NCI-H446 treated with DMSO at 0.1 percent for 48 hours (cell line): Measurements from ENCODE around the gene CEP350.
"Not testable (repeated sequence)": the region's sequence is repeated elsewhere in the genome, so short reads cannot be mapped to it uniquely, and the experiment has no call there.

Experiments used
- DNase-seq: peaks from one replicate; lab custom pipeline; 2025; lab: John Stamatoyannopoulos, UW

The CEP350 gene

DNA sequence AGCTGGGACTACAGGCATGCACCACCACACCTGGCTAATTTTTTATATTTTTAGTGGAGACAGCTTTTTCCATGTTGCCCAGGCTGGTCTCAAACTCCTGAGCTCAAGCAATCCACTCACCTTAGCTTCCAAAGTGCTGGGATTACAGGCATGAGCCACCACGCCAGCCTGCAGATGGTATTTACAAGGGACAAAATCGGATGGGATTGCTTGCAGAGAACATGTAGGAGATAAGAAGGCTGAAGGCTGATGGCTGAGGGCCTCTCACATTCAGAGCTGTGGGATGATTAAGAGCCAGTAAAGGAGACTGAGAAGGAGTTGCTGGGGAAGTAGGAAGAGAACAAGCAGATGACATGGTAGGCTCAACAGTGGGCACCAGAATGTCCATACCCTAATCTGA is 176.0 kb downstream of the CEP350 start:
- no peak for DNase-seq

GRCh38 chr1:180131510-180131909 is 176.9 kb downstream of the CEP350 start:
- no peak for DNase-seq

- no peak for DNase-seq
These were observed 178.6 kb downstream of the CEP350 start for GRCh38 chr1:180133193-180133592.

DNA sequence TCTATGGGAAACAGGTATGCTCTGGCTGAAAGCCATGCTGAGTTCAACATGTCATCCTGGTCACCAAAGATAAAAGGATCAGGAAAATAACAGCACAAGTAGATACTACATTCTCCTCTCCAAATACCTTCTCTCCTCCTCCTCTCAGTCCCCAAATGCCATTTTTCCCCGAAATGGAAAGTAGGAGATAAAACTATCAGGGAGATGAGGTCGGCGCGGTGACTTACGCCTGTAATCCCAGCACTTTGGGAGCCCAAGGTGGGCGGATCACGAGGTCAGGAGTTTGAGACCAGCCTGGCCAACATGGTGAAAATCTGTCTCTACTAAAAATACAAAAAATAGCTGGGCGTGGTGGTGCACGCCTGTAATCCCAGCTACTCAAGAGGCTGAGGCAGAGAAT is 179.1 kb downstream of the CEP350 start:
- not testable (repeated sequence) for DNase-seq

GRCh38 chr1:180135535-180135934 is 180.9 kb downstream of the CEP350 start:
- DNase-seq = no peak

- DNase-seq = no peak
These were observed 181.8 kb downstream of the CEP350 start for GRCh38 chr1:180136331-180136967.

DNA sequence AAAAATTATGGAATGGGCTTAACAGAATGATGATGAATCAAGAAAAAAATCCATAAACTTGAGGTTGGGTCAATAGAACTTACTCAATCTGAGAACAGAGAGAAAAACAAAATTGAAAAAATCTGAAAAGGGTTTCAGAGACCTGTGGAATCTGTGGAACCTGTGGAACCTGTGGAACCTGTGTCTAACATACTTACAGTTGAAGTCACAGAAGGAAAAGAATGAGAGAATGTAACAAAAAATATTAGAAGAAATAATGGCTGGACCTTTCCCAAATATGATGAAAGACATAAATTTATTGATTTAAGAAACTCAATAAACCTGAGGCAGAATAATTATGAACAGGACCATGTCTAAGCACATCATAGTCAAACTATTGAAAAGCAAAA is 182.4 kb downstream of the CEP350 start:
- DNase-seq = no peak

- DNase-seq = no peak
These were observed 183.2 kb downstream of the CEP350 start for GRCh38 chr1:180137776-180138175.

DNA sequence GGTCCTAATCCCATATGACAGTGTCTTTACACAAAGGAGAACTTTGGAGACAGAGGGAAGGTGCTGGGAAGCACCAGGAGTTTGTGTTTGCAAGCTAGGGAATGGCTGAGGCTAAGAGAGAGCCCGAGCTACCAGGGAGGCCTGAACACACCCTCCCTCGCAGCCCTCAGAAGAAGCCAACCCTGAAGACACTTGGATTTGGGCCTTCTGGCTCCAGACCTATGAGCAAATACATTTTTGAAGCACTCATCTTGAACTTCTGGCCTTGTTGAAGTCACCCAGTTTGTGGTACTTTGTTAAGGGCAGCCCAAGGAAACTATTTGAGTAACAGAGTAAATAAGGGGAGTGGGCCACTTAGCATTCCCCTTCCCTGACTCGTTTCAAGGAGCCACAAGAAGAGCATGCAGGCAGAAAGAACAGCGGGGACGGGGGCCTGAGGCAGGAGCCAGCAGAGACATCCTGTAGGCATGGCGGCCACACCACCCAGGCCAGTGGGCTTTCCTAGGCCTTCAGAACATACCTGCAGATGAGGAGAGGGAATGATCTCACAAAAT is 186.8 kb downstream of the CEP350 start:
- no peak for DNase-seq

- DNase-seq = no peak
These were observed 188.7 kb downstream of the CEP350 start for GRCh38 chr1:180143359-180143758.

GRCh38 chr1:180144659-180145357 is 190.2 kb downstream of the CEP350 start:
- no peak for DNase-seq

DNA sequence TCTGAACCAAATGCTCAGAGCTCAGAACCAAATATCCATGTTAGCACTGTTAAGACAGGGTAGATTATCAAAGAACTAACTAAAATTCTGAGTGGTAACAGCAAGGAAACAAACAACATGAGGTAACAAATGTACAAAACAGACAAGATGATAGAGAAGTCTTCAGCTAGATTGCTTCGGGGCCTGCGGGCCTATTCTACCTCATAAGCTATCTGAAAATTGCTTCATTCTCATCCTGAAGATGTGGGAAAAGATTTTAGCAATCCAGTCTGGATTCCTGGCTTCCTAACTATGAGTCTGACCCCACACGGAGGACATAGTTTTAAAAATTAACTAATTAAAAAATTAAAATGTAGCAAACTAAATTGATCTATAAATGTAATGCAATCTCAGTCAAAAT is 190.8 kb downstream of the CEP350 start:
- no peak for DNase-seq

DNA sequence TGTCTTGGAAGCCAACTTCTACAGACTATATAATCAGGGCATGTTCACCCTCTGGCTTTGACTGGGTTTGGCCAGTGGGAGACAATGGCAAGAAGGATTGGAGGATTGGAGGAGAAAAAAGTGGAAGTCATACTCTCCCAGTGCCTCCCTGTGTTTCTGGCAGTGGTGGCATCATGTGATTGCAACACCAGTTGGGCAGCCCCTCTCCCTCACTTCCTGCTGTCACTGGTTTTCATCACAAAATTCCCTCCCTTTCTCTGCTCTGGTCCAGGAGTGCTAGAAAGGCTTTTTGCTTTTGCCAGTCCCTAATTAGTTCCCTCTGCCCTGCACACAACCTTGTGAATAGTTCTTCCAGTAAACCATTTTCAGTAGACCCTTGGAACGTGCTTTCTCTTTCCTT is 196.4 kb downstream of the CEP350 start:
- no peak for DNase-seq

GRCh38 chr1:180151508-180151907 is 196.9 kb downstream of the CEP350 start:
- peak; percentile 79 for DNase-seq

GRCh38 chr1:180152588-180152987 is 198.0 kb downstream of the CEP350 start:
- no peak for DNase-seq

DNA sequence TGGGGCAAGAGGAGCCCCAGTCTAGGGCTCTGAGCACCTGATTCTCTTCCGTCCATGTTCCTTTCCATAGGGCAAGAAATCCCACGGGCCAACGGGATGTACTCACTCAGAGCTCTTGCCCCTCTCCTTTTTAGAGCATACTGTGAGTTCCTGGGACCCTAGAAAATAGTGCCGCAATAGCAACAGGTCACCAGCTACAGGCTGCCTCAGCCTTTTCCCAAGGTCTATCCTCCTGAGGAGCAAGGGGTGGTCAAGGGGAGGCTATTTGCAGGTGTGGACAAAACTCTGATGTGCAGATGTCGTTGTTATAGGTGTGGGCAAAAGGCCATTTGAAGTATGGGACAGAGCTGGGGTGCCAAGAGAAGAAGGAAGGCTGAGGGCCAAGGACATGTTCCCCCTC is 198.4 kb downstream of the CEP350 start:
- no peak for DNase-seq

DNA sequence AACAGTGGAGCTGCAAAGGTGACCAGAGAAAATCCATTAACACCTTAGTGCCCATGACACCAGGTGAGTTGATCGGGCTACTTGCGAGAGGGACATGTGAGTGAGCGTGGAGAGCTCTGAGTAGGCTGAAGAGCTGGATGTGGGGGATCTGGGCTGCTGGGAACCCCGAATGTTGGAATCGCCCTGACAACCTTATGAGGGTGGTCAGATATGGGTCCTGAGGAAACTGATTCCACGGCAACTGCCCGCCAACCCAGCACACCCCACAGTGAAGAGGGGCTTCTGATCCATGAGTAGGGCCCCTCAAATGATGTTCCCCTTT is 199.4 kb downstream of the CEP350 start:
- DNase-seq = no peak

GRCh38 chr1:180154325-180155181 is 199.9 kb downstream of the CEP350 start, which contains the start of gene QSOX1:
Gene QSOX1 (plus strand): TSS chr1:180154869. CDS start chr1:180154908, 39 bp downstream.
- peak; percentile 78 for DNase-seq

GRCh38 chr1:180155182-180155682 is 200.6 kb downstream of the CEP350 start:
- no peak for DNase-seq

- DNase-seq = no peak
These were observed 201.6 kb downstream of the CEP350 start for GRCh38 chr1:180156201-180156600.

DNA sequence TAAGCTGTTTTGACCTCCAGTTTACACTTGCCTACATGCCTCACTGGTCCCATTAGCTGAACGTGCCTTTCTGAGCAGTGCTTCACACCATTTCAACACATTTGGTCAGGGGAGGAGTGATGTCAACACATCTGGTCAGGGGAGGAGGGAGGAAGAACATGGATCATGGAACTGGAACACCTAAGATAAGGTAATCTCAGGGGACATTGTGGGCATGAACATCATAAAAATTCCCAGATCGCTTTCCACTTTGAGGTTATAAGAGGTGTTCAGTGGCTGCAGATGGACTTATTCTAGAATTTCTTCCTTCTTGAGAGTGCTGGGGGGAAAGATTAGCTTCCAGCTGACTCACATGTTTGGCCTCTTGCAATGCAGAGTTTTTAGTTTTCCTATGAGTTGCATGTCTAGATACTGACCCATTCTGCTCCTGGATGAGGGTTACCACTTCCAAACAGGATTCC is 202.1 kb downstream of the CEP350 start:
- no peak for DNase-seq

- DNase-seq = no peak
These were observed 202.5 kb downstream of the CEP350 start for GRCh38 chr1:180157108-180157507.
